ENCODE data around the gene COX7C. TPM values are rescaled to one million over a fixed set of nuclear protein-coding genes. Genes with fewer than 3 reads are reported as not detected.

The COX7C gene
- total RNA-seq, 2 donors from 2014 or later = 912 to 930 TPM

GRCh38 chr5:86631165-86631564 is 13.4 kb downstream of the COX7C start:
- H3K4me3 ChIP-seq (ENCODE audit: low read length) = no peak overlapping the region
- Mint-ChIP-seq H3K27me3 (ENCODE audit: insufficient read depth) (no peaks in the 10 kb centered on the region), H3K4me3 (no peak overlapping the region), H3K36me3 (ENCODE audit: low read depth) (no peaks in the 10 kb centered on the region), H3K9me3 (no peaks in the 10 kb centered on the region), H3K4me1 (peaks cover 15% of the 10 kb centered on the region), H3K27ac (no peak overlapping the region)
- DNase-seq = no peak
- no peaks in the 10 kb centered on the region for H3K4me1 ChIP-seq (ENCODE audit: control insufficient read depth, insufficient read depth, low read length)
- no peaks in the 10 kb centered on the region for H3K36me3 ChIP-seq (ENCODE audit: control insufficient read depth, insufficient read depth, low read length)
- WGBS, 2 experiments (ENCODE audit: insufficient coverage in 1 of 2, insufficient read length in 1 of 2) = 93% methylated on average over 2 of the region's 2 CpGs; no CpG with 5 or more reads in 1 of the 2 experiments
- H3K9ac ChIP-seq (ENCODE audit: extremely low read depth, low read length, poor library complexity, severe bottlenecking) = no peak overlapping the region
- no peak for TF ChIP-seq CTCF (conservative IDR thresholded peaks at IDR 0.05)
- H3K27ac ChIP-seq (ENCODE audit: low read depth, low read length) = no peak overlapping the region
- no peaks in the 10 kb centered on the region for H3K9me3 ChIP-seq (ENCODE audit: control insufficient read depth, low read length)
- no peaks in the 10 kb centered on the region for H3K27me3 ChIP-seq (ENCODE audit: control insufficient read depth, insufficient read depth, low read length, poor library complexity, severe bottlenecking)

GRCh38 chr5:86640998-86641397 is 23.3 kb downstream of the COX7C start:
- no peaks in the 10 kb centered on the region for H3K36me3 Mint-ChIP-seq (ENCODE audit: low read depth)
- TF ChIP-seq CTCF (conservative IDR thresholded peaks at IDR 0.05) = no peak
- no peak overlapping the region for H3K9ac ChIP-seq (ENCODE audit: extremely low read depth, low read length, poor library complexity, severe bottlenecking)
- no peaks in the 10 kb centered on the region for H3K27me3 Mint-ChIP-seq (ENCODE audit: insufficient read depth)
- H3K9me3 ChIP-seq (ENCODE audit: control insufficient read depth, low read length) = no peaks in the 10 kb centered on the region
- H3K9me3 Mint-ChIP-seq = no peaks in the 10 kb centered on the region
- H3K4me3 ChIP-seq (ENCODE audit: low read length) = no peak overlapping the region
- no peak overlapping the region for H3K27ac ChIP-seq (ENCODE audit: low read depth, low read length)
- no peak overlapping the region for H3K4me3 Mint-ChIP-seq
- peaks cover 7% of the 10 kb centered on the region for H3K4me1 ChIP-seq (ENCODE audit: control insufficient read depth, insufficient read depth, low read length)
- H3K27me3 ChIP-seq (ENCODE audit: control insufficient read depth, insufficient read depth, low read length, poor library complexity, severe bottlenecking) = no peaks in the 10 kb centered on the region
- DNase-seq = no peak
- peak overlapping the region; percentile 69 for H3K27ac Mint-ChIP-seq
- no peaks in the 10 kb centered on the region for H3K36me3 ChIP-seq (ENCODE audit: control insufficient read depth, insufficient read depth, low read length)
- WGBS, 2 experiments (ENCODE audit: insufficient coverage in 1 of 2, insufficient read length in 1 of 2) = 14% methylated on average over 1 of the region's 2 CpGs; no CpG with 5 or more reads in 1 of the 2 experiments
- peaks cover 44% of the 10 kb centered on the region for H3K4me1 Mint-ChIP-seq

- Mint-ChIP-seq H3K27ac (peak overlapping the region; percentile 3), H3K4me1 (peaks cover 56% of the 10 kb centered on the region), H3K4me3 (no peak overlapping the region), H3K9me3 (no peaks in the 10 kb centered on the region), H3K36me3 (ENCODE audit: low read depth) (no peaks in the 10 kb centered on the region), H3K27me3 (ENCODE audit: insufficient read depth) (no peaks in the 10 kb centered on the region)
- Histone ChIP-seq H3K9ac (ENCODE audit: extremely low read depth, low read length, poor library complexity, severe bottlenecking) (no peak overlapping the region), H3K4me1 (ENCODE audit: control insufficient read depth, insufficient read depth, low read length) (peaks cover 9% of the 10 kb centered on the region), H3K9me3 (ENCODE audit: control insufficient read depth, low read length) (no peaks in the 10 kb centered on the region), H3K36me3 (ENCODE audit: control insufficient read depth, insufficient read depth, low read length) (no peaks in the 10 kb centered on the region), H3K27ac (ENCODE audit: low read depth, low read length) (no peak overlapping the region), H3K4me3 (ENCODE audit: low read length) (no peak overlapping the region), H3K27me3 (ENCODE audit: control insufficient read depth, insufficient read depth, low read length, poor library complexity, severe bottlenecking) (no peaks in the 10 kb centered on the region)
- WGBS, 2 experiments (ENCODE audit: insufficient coverage in 1 of 2, insufficient read length in 1 of 2) = 91% methylated on average over 3 of the region's 3 CpGs; no CpG with 5 or more reads in 1 of the 2 experiments
- DNase-seq = peak; percentile 67
- no peak for TF ChIP-seq CTCF (conservative IDR thresholded peaks at IDR 0.05)
Measured at GRCh38 chr5:86644843-86645242, 27.1 kb downstream of the COX7C start.

Measured in endodermal cell (in vitro differentiated cells).